A673 (cell line): ENCODE data around the gene GNG3. TPM values are rescaled to one million over a fixed set of nuclear protein-coding genes. Genes with fewer than 3 reads are reported as not detected.

ENCODE experiments used
- BruUV-seq: library from RNA; stranded (reverse); fragments of 400-500 nt; replicated peaks from 2 replicates; lab custom pipeline; 2021; lab: Mats Ljungman, UMichigan
- CTCF ChIA-PET: fragments of 300-600 bp; sonication (Branson Sonifier 250); formaldehyde crosslinking; loops from one replicate; lab custom pipeline; 2022; ENCODE audit warnings: antibody characterized with exemption; lab: Charles Lee
- POLR2A ChIA-PET: fragments of 300-600 bp; sonication (Branson Sonifier 250); formaldehyde crosslinking; loops from one replicate; lab custom pipeline; 2022; ENCODE audit warnings: antibody characterized with exemption; ENCODE audit not compliant: low non-redundant PET; lab: Charles Lee
- DNase-seq: peaks from one replicate; pipeline ENCODE4 v3.0.0-alpha.2; 2015; ENCODE audit warnings: low spot score
- H3K27ac ChIP-seq: fragments of 200-600 bp; sonication (generic); 2 replicates; pipeline ENCODE4 v1.5.1; 2016; ENCODE audit warnings: mixed run types, low read depth, mild to moderate bottlenecking, mixed read lengths, antibody characterized with exemption, low read length; ENCODE audit not compliant: poor library complexity, severe bottlenecking
- H3K27me3 ChIP-seq: fragments of 200-600 bp; sonication (generic); replicated peaks from 2 replicates; pipeline ENCODE4 v1.6.1; 2017; ENCODE audit warnings: mixed run types, low read depth, mild to moderate bottlenecking, mixed read lengths, antibody characterized with exemption, low read length; ENCODE audit not compliant: insufficient read depth, poor library complexity
- H3K36me3 ChIP-seq: fragments of 200-600 bp; sonication (generic); 2 replicates; pipeline ENCODE4 v1.6.1; 2016; ENCODE audit warnings: mixed run types, mild to moderate bottlenecking, mixed read lengths, antibody characterized with exemption, low read length; ENCODE audit not compliant: insufficient read depth, poor library complexity, severe bottlenecking
- H3K4me1 ChIP-seq: fragments of 200-600 bp; sonication (generic); 2 replicates; pipeline ENCODE4 v1.6.1; 2017; ENCODE audit warnings: mixed run types, mild to moderate bottlenecking, mixed read lengths, antibody characterized with exemption, low read length; ENCODE audit not compliant: insufficient read depth, poor library complexity, severe bottlenecking
- H3K4me3 ChIP-seq: fragments of 200-600 bp; sonication (generic); 2 replicates; pipeline ENCODE4 v1.5.1; 2016; ENCODE audit warnings: low read depth, mixed run types, mild to moderate bottlenecking, mixed read lengths, low read length; ENCODE audit not compliant: poor library complexity, severe bottlenecking
- H3K9me3 ChIP-seq: fragments of 200-600 bp; sonication (generic); 2 replicates; pipeline ENCODE4 v1.6.1; 2016; ENCODE audit warnings: mixed run types, low read depth, mild to moderate bottlenecking, mixed read lengths, antibody characterized with exemption, low read length; ENCODE audit not compliant: poor library complexity, severe bottlenecking
- CTCF ChIP-seq: fragments of 300-800, 200-600 bp; sonication (generic); conservative IDR thresholded peaks from 2 replicates; pipeline ENCODE4 v1.5.1; 2017; ENCODE audit warnings: low read depth, mild to moderate bottlenecking, antibody characterized with exemption, low read length, moderate library complexity, mixed read lengths
- EZH2 ChIP-seq: fragments of 200-600 bp; sonication (generic); IDR thresholded peaks from 2 replicates; pipeline ENCODE4 v1.6.1; 2017; ENCODE audit warnings: borderline replicate concordance, low read depth, mild to moderate bottlenecking, mixed read lengths, antibody characterized with exemption, low read length; ENCODE audit not compliant: poor library complexity, severe bottlenecking
- intact Hi-C: fragments of 100-400 bp; cut with micrococcal nuclease; formaldehyde crosslinking; loops from one replicate; pipeline ENCODE4 v1.10.0; 2022; ENCODE audit not compliant: unreplicated experiment
- total RNA-seq: library from RNA; stranded (reverse); gene quantifications from 2 replicates; pipeline ENCODE4 v1.2.3, GENCODE V29; 2021

Gene GNG3
- total RNA-seq, 1 experiment from 2014 or later, result 0.45 TPM

- no peaks in the 10 kb centered on the region for H3K9me3 ChIP-seq
- peak within 1 kb of the TSS; percentile 84 for H3K27ac ChIP-seq
- TF ChIP-seq CTCF (no peak), EZH2 (no peak)
- CTCF ChIA-PET, result no interaction called here
- H3K36me3 ChIP-seq, result peaks cover 26% of the 10 kb centered on the region
- H3K27me3 ChIP-seq, result no peaks in the 10 kb centered on the region
- peaks cover 23% of the 10 kb centered on the region for H3K4me1 ChIP-seq
- TSS peak; percentile 84 for BruUV-seq
- peak within 1 kb of the TSS; percentile 85 for H3K4me3 ChIP-seq
- intact Hi-C loops, result loop anchor here (1.0 kb wide), 1 partner anchor 14 kb away; the partner anchor contains the start of genes C11orf98 and CSKMT
- POLR2A ChIA-PET, result no interaction called here
- peak; percentile 98 for DNase-seq
Measured at GRCh38 chr11:62678770-62679696, 28.4 kb upstream of the GNG3 start, which contains the start of gene UBXN1. UBXN1 (minus strand) TSS chr11:62679073; CDS start chr11:62678923, 150 bp downstream.

- no TSS peak for BruUV-seq
- TF ChIP-seq EZH2 (no peak), CTCF (peak; percentile 66)
- intact Hi-C loops, result no loop called here
Measured at GRCh38 chr11:62680825-62681240, 26.6 kb upstream of the GNG3 start.

GRCh38 chr11:62682518-62682917 lies 25.0 kb upstream of the GNG3 start:
- H3K4me3 ChIP-seq, result no peak overlapping the region
- peaks cover 2% of the 10 kb centered on the region for H3K36me3 ChIP-seq
- H3K27ac ChIP-seq, result no peak overlapping the region
- CTCF ChIA-PET, result interaction anchor here (0.6 kb wide), 1 partner anchor 258 kb away, joined by 6 read pairs; no protein-coding TSS in a partner anchor
- H3K9me3 ChIP-seq, result no peaks in the 10 kb centered on the region
- no peaks in the 10 kb centered on the region for H3K27me3 ChIP-seq
- POLR2A ChIA-PET, result no interaction called here
- DNase-seq, result no peak
- H3K4me1 ChIP-seq, result peaks cover 15% of the 10 kb centered on the region
- TF ChIP-seq CTCF, result no peak
- no peak for TF ChIP-seq EZH2
- intact Hi-C loops, result no loop called here
- BruUV-seq, result no TSS peak

More at GRCh38 chr11:62680825-62681240, 26.6 kb upstream of the GNG3 start:
- no peaks in the 10 kb centered on the region for H3K9me3 ChIP-seq
- H3K4me3 ChIP-seq, result no peak overlapping the region
- peak; percentile 89 for DNase-seq
- CTCF ChIA-PET, result interaction anchor here (0.6 to 1.5 kb wide), 3 partner anchors 14 to 888 kb away, joined by 3 to 14 read pairs (median 11); partner anchors contain the start of gene FEN1
- peaks cover 23% of the 10 kb centered on the region for H3K4me1 ChIP-seq
- POLR2A ChIA-PET, result interaction anchor here (0.6 to 1.2 kb wide), 4 partner anchors 9 to 138 kb away, joined by 3 to 8 read pairs (median 4); partner anchors contain the start of genes C11orf98, CSKMT and UQCC3
- no peaks in the 10 kb centered on the region for H3K27me3 ChIP-seq
- peaks cover 16% of the 10 kb centered on the region for H3K36me3 ChIP-seq
- peak overlapping the region; percentile 48 for H3K27ac ChIP-seq
